ENCODE measurements around the gene TMEM138.

GRCh38 chr11:61315260-61315659 is 46.9 kb upstream of the TMEM138 start:
- TF ChIP-seq EP300 (IDR thresholded peaks at IDR 0.05) (no peak), CTCF (IDR thresholded peaks at IDR 0.05) (no peak)
